GM19452 (cell line): ENCODE measurements around the gene IL10RA.
"Not testable (repeated sequence)": the region's sequence is repeated elsewhere in the genome, so short reads cannot be mapped to it uniquely, and the experiment has no call there.

Experiments used
- ATAC-seq: cut with Tn5 transposase; IDR thresholded peaks from one replicate; pipeline ENCODE4 v1.9.1; 2021; ENCODE audit not compliant: unreplicated experiment

The IL10RA gene

DNA sequence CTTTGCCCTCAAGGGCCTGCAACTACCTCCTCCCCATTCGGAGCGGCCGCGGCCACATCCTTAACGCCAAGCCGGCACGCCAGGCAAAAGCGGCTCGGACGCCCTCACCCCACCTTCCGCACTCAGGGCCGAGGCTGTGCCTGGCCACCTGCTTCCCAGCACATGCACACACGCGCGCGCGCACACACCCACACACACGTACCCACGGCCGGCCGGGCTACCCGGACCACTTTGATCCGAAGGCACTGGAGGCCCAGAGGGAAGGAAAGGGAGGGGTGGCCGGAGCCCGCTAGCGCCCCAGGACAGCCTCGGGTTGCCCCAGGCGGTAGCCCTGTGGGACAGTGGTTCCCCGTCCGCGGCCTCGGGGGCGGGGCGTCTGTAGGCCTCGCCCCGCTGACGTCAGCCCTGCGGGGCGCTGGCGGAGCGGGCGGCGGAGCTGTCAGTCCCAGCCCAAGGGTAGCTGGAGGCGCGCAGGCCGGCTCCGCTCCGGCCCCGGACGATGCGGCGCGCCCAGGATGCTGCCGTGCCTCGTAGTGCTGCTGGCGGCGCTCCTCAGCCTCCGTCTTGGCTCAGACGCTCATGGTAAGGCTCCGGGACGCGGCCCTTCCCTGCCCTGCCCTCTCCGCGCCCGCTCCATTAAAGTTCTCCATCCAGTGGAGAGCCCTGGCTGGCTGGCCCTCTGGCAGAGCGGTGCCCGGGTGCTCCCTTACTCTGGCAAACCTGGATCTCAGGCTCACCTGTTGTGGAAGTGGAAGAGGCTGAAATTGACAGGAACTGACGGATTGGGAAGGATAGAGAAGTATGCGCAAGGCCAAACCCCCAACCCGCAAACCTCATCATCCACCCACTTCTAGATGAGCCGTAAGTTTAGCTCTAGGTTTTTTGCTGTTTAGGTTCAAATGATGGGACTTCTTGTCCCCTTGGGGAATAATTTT, at the start of gene IL10RA:
IL10RA (plus strand) TSS at position 442 of the 935 bp plus-strand sequence; CDS start at position 516, 74 bp downstream.
- ATAC-seq, result peak; percentile 92

GRCh38 chr11:117936973-117937372, 49.2 kb upstream of the IL10RA start:
- ATAC-seq, result no peak

- ATAC-seq, result no peak
Measured at GRCh38 chr11:117940736-117941135, 45.5 kb upstream of the IL10RA start.

DNA sequence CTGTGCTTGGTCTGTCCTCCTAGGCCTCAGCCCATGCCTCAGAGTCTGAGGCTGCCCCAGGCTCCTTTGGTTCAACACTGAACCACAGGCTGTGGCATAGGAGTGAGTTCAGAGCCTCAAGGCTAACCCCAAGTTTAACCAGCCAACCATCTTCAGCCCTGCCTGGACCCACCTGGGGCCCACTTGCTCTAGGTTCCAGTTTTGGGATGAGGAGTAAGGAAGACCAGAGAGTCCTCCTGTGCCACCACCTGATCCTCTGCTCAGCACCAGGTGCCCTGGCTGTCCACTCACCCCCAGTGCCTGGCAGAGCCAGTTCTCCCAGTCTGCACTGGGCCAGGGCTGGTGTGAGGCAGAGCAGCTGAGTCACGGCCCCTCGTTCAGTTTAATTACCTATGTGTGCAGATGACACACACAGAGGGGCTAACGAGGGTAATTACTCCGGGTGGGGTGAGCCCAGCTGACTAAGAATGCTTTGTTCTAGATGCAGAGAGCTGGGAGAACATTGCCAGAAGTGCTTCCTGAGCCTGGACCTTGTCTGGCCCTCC, 45.0 kb upstream of the IL10RA start:
- ATAC-seq, result no peak

DNA sequence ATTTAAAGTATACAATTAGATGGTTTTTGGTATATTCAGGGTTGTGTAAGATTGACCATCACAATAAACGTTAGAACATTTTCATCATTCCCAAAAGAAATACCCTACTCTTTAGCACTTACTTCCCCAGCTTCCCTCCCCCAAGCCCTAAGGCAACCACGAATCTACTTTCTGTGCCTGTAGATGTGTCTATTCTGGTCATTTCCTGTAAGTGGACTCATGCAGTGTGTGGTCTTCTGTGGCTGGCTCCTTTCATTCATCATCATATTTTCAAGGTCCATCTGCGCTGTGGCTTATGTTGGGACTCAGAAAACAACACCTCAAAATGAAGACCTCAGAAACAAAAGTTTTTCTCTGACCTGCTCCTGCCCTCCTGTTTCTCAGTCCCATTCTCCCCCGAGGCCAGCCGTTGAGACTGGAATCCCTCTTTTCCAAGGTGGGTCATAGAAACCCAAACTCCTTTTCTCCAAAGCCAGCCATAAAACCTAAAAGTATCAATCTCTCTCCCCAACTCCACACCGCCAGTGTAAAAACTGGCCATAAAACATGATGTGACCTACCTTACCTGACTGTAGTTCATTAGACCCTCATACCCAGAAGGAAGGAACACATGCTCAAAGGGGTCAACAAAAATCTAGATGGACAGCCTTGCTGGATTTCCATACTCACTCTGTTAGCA, 44.1 kb upstream of the IL10RA start:
- ATAC-seq, result no peak

- ATAC-seq, result no peak
Measured at GRCh38 chr11:117944554-117944953, 41.6 kb upstream of the IL10RA start.

DNA sequence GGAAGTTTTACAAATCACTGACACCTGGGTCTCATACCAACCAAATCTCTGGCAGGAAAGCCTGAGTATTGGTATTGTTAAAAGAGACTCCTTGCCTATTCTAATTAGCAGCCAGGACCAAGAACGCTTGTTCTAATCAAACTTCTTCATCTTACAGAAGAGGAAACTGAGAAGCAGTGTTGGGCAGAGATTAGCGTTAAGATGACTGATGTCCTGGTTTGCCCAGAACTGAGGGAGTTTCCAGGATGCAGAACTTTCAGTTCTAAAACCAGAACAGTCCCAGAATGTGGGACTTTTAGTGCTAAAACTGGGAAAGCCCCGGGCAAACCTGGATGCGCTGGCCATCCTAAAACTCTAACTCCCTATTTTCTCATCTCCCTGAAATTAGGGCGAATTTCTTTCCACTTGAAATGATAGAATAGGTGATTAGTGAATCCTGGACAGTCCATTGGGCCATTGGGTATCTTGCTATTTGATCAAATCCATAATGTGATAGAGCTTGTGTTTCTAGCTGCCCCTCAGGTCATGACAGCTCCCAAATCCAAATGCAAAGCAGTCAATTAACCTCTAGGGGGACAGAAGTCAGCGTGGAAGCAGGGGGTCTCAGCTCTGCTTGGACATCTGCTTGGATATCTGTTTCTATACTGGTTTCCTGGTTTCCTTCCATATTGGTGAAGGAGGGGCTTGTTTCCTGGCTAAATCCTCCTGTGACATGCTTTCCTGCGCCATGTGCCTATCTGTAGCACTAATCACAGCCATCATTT, 41.0 kb upstream of the IL10RA start:
- no peak for ATAC-seq

- ATAC-seq, result no peak
Measured at GRCh38 chr11:117946156-117946841, 39.9 kb upstream of the IL10RA start.

- ATAC-seq, result peak; percentile 47
Measured at GRCh38 chr11:117946842-117947526, 39.2 kb upstream of the IL10RA start.

DNA sequence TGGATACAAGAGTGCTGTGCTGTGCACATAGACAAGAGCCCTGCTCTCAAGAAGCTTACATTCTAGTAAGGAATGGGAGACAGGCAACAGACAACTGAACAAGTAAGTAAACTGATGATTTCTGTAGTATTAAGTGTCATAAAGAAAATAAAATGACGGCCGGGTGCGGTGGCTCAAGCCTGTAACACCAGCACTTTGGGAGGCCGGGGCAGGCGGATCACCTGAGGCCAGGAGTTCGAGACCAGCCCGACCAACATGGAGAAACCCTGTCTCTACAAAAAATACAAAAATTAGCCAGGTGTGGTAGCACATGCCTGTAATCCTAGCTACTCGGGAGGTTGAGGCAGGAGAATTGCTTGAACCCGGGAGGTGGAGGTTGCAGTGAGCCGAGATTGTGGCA, 38.4 kb upstream of the IL10RA start:
- ATAC-seq, result not testable (repeated sequence)

DNA sequence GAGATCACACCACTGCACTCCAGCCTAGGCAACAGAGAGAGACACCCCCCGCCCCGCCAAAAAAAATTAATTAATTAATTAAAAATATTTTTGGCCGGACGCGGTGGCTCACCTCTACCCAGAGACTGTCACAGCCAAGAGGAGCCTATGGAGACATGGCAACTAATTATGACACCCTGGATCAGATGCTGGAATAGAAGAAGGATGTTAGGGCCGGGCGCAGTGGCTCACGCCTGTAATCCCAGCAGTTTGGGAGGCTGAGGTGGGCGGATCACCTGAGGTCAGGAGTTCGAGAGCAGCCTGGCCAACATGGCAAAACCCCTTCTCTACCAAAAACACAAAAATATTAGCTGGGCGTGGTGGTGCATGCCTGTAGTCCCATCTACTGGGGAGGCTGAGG, 37.7 kb upstream of the IL10RA start:
- ATAC-seq, result not testable (repeated sequence)

GRCh38 chr11:117949062-117949461, 37.1 kb upstream of the IL10RA start:
- no peak for ATAC-seq

DNA sequence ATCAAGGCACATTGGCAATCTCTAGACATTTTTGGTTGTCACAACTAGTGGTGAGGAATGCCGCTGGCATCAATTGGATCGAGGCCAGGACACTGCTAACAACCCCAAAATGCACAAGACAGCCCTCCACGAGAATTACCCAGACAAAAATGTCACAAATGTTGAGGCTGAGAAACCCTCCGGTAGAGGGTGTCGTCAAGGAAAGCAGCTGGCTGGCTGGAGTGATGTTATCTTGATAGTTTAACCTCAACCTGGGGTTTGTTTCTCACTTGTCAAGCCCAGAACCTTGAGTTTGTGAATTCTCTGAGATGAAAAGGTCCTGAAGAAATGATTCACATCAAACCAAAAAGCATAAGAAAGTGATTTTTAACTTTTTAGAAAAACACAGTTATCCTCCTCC, 35.9 kb upstream of the IL10RA start:
- ATAC-seq, result no peak

DNA sequence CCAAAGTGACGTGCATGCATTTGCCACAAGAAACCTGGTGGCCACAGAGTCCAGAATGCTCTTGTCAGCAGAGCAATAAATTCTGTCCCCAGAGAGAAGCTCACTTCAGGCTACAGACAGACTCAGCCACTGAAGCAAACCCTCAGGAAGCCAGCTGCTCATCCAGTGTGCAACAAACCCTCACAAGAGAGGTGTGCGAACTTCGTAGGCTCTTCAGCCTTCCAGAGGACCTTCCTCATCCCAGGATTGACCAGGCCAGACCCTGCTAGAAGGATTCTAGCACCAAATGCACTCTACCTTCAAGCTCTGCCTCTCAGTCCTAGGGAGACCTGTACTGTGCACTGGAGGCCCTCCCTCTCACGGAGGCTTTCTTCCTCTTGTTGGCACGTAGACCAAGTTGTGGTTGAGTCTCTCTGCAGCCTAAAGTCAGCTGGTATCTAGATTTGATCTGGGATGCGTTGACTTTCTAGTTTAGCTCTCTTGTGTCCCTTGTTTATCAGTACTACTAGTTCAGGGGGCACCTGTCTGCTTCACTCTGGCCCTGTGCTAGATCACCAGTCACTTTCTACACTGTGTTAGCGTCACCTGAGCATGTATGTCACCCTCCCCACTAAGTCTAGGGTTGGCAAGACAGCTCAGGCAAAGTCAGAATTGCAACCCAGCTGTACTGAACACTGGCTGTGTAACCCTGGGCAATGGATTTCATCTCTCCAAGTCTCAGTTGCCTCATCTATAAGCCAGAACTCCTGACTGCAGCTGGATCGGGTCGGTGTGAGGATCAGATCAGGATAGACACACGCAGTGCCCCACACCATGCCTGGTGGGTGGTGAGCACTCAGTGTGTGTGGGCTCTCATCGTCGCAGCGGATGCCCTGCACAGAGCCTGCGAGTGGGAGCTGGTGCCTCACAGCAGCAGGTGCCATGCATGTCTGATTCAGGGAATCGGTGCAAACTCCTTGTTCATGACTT, 34.9 kb upstream of the IL10RA start:
- ATAC-seq, result no peak

DNA sequence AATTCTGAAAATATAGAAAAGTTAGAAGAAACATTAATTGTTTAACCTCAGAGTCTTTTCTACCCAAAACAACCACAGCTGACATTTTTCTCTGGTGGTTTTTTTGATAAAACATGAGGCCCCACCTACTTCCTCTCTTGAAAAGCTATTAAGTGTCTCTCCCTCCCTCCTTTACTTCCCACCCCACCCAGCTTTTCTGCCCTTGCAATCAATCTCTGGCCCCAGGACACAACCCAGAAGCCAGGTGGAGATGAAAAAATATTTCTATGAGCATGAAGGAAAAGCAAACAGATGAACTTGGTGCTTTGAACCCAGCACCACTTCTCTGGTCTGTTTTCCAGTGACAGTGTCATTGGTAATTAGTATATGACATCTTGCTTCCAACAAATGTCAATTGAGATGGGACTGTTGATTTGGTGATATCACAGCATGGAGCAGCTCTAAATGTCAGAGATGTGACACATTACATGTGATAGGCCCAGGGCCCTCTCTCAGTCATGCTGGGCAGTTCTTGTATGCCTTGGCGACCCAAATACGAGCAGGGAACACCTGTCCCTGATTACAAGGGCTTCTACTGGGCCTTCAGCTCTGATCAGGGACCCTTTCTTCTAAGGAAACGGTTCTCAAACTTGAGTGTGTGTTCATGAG, 33.0 kb upstream of the IL10RA start:
- no peak for ATAC-seq

DNA sequence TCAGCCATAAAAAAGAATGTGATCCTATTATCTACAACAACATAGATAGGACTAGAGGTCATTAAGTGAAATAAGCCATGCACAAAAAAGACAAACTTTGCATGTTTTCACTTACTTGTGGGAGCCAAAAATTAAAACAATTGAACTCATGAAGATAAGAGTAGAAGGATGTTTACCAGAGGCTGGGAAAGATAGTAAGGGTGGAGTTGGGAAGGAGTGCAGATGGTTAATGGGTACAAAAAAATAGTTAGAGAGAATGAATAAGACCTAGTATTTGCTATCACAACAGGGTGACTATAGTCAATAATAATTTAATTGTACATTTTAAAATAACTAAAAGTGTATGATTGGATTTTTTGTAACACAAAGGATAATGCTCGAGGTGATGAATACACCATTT, 27.2 kb upstream of the IL10RA start:
- no peak for ATAC-seq

DNA sequence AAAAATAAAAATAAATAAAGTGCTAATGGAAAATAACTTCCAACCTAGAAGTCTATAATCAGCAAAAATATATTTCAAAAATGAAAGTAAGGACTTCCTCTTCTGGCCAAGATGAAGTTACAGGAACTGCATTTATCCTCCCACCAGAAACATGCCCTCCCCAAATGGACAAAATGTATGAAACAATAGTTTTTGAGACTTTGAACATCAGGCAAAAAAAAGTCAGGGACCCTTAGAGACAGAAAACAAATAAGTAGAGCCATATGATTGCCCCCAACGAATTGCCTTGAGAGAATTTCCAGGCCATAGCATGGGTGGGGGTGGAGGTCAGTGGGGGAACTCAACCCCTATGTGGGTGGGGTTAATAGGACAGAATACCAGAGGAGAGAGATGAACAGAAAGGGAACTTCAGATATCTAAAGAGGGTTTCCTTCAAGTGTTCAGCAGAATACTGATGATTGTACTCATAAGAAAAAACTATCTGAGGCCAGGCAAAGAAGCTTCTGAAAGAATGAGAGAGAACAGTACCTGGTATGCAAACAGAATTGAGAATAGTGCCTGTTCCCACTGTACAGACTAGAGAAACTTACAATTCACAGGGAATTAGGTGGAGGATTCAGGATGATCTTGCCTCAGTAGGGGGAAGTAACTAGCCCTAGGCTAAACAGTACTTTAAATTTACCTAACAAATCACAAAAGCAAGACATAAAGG, 26.6 kb upstream of the IL10RA start:
- no peak for ATAC-seq

- ATAC-seq, result no peak
Measured at GRCh38 chr11:117960406-117960805, 25.8 kb upstream of the IL10RA start.
